HepG2 (cell line): ENCODE data around the gene COASY. TPM values are rescaled to one million over a fixed set of nuclear protein-coding genes. Genes with fewer than 3 reads are reported as not detected.
A peak's percentile ranks its signal among the peaks of the same experiment; 100 is the strongest.

Experiments
- ARNT2 ChIP-seq: sonication (generic); formaldehyde crosslinking; IDR thresholded peaks from 2 replicates; pipeline ENCODE4 v1.8.0; 2022; ENCODE audit warnings: mild to moderate bottlenecking, low read depth, missing genetic modification reagents, moderate library complexity
- ATAD3A ChIP-seq: sonication (generic); formaldehyde crosslinking; IDR thresholded peaks from 2 replicates; pipeline ENCODE4 v1.4.0; 2020; ENCODE audit warnings: missing genetic modification reagents
- E2F2 ChIP-seq: sonication (generic); formaldehyde crosslinking; IDR thresholded peaks from 2 replicates; pipeline ENCODE4 v1.4.0; 2020; ENCODE audit warnings: missing genetic modification reagents, borderline replicate concordance
- GABPA ChIP-seq, 2 experiments: IDR thresholded peaks; 2 replicates each; pipeline ENCODE4 v1.6.1; 2011 to 2016; ENCODE audit warnings: low read depth in 2 of 2, low read length in 1 of 2, missing biosample characterization in 1 of 2, missing genetic modification characterization in 1 of 2
- GPN1 ChIP-seq: sonication (generic); formaldehyde crosslinking; IDR thresholded peaks from 2 replicates; pipeline ENCODE4 v1.5.1; 2020; ENCODE audit warnings: missing genetic modification reagents, borderline replicate concordance
- HBP1 ChIP-seq: IDR thresholded peaks from 2 replicates; pipeline ENCODE4 v1.6.1; 2016; ENCODE audit warnings: low read depth, control low read depth
- HCFC1 ChIP-seq: fragments of 150-350 bp; IDR thresholded peaks from 2 replicates; pipeline ENCODE4 v1.6.1; 2014; ENCODE audit warnings: low read depth, low read length
- HNF1B ChIP-seq: sonication (generic); formaldehyde crosslinking; IDR thresholded peaks from 2 replicates; pipeline ENCODE4 v1.5.1; 2020; ENCODE audit warnings: mild to moderate bottlenecking, moderate library complexity, missing genetic modification reagents
- KLF11 ChIP-seq: IDR thresholded peaks from 2 replicates; pipeline ENCODE4 v1.6.1; 2016; ENCODE audit warnings: missing compliant biosample characterization
- MTF1 ChIP-seq: sonication (generic); formaldehyde crosslinking; IDR thresholded peaks from 2 replicates; pipeline ENCODE4 v1.5.0; 2020; ENCODE audit warnings: missing genetic modification reagents
- NPAS2 ChIP-seq: sonication (generic); formaldehyde crosslinking; IDR thresholded peaks from 2 replicates; pipeline ENCODE4 v1.8.0; 2022; ENCODE audit warnings: mild to moderate bottlenecking, missing genetic modification reagents, borderline replicate concordance
- POLR2G ChIP-seq: fragments of 200-400 bp; formaldehyde crosslinking; IDR thresholded peaks from 2 replicates; pipeline ENCODE4 v1.6.1; 2018; ENCODE audit warnings: mild to moderate bottlenecking, low read depth, low read length, moderate library complexity
- RBM39 ChIP-seq: fragments of 200-400 bp; formaldehyde crosslinking; IDR thresholded peaks from one replicate; pipeline ENCODE4 v1.6.1; 2018; ENCODE audit warnings: antibody characterized with exemption, mild to moderate bottlenecking, low read depth, low read length; ENCODE audit not compliant: poor library complexity, severe bottlenecking
- SCMH1 ChIP-seq: sonication (generic); formaldehyde crosslinking; IDR thresholded peaks from 2 replicates; pipeline ENCODE4 v1.9.0; 2021; ENCODE audit warnings: missing genetic modification reagents, mild to moderate bottlenecking, borderline replicate concordance
- SNAI1 ChIP-seq: sonication (generic); formaldehyde crosslinking; IDR thresholded peaks from 2 replicates; pipeline ENCODE4 v1.5.0; 2020; ENCODE audit warnings: mild to moderate bottlenecking, missing genetic modification reagents, borderline replicate concordance
- SRSF9 ChIP-seq: fragments of 200-400 bp; formaldehyde crosslinking; IDR thresholded peaks from 2 replicates; pipeline ENCODE4 v1.6.1; 2018; ENCODE audit warnings: borderline replicate concordance, mild to moderate bottlenecking, low read depth, low read length; ENCODE audit not compliant: insufficient read depth, poor library complexity, severe bottlenecking
- TAF1 ChIP-seq: sonication (generic); formaldehyde crosslinking; IDR thresholded peaks from 2 replicates; pipeline ENCODE4 v1.4.0; 2020; ENCODE audit warnings: missing genetic modification reagents
- TBP ChIP-seq: sonication (generic); formaldehyde crosslinking; IDR thresholded peaks from 2 replicates; pipeline ENCODE4 v1.5.0; 2020; ENCODE audit warnings: missing genetic modification reagents
- ZNF20 ChIP-seq: sonication (generic); formaldehyde crosslinking; IDR thresholded peaks from 2 replicates; pipeline ENCODE4 v1.4.0; 2020; ENCODE audit warnings: mild to moderate bottlenecking, moderate library complexity, missing genetic modification reagents
- ZNF225 ChIP-seq: sonication (generic); formaldehyde crosslinking; IDR thresholded peaks from 2 replicates; pipeline ENCODE4 v1.4.0; 2020; ENCODE audit warnings: mild to moderate bottlenecking, missing genetic modification reagents
- ZNF329 ChIP-seq: sonication (generic); formaldehyde crosslinking; IDR thresholded peaks from 2 replicates; pipeline ENCODE4 v1.9.0; 2021; ENCODE audit warnings: low read depth, mild to moderate bottlenecking, missing genetic modification reagents
- ZNF441 ChIP-seq: sonication (generic); formaldehyde crosslinking; IDR thresholded peaks from 2 replicates; pipeline ENCODE4 v1.7.0; 2021; ENCODE audit warnings: missing genetic modification reagents, borderline replicate concordance
- ZNF567 ChIP-seq: sonication (generic); formaldehyde crosslinking; IDR thresholded peaks from 2 replicates; pipeline ENCODE4 v1.8.1; 2023; ENCODE audit warnings: mild to moderate bottlenecking, missing genetic modification reagents, borderline replicate concordance
- ZNF660 ChIP-seq: sonication (generic); formaldehyde crosslinking; IDR thresholded peaks from 2 replicates; pipeline ENCODE4 v1.5.1; 2020; ENCODE audit warnings: mild to moderate bottlenecking, low read depth, missing genetic modification reagents, borderline replicate concordance
- ZSCAN22 ChIP-seq: sonication (generic); formaldehyde crosslinking; IDR thresholded peaks from 2 replicates; pipeline ENCODE4 v1.4.0; 2020; ENCODE audit warnings: mild to moderate bottlenecking, missing genetic modification reagents
- polyA plus RNA-seq, 8 experiments: library from polyadenylated mRNA; depleted of rRNA in 3 of 8; stranded (reverse) in 7 of 8; unstranded in 1 of 8; fragments of >200 nt; fragmentation: Illumina TruSeq in 4 of 8; extraction: Trizol in 4 of 8; gene quantifications; 2 replicates each; pipeline versions ENCODE4 v1.2.1 to v1.2.3, GENCODE V29; 2011 to 2016; ENCODE audit warnings: low read depth in 4 of 8, missing spikeins in 1 of 8, mixed read lengths in 1 of 8; ENCODE audit not compliant: insufficient read depth in 1 of 8
- total RNA-seq, 5 experiments: library from RNA; depleted of rRNA; stranded (reverse); fragments of >200 nt; fragmentation: Illumina TruSeq; extraction: Trizol; gene quantifications; 2 replicates each; pipeline ENCODE4 v1.2.3, GENCODE V29; 2016; ENCODE audit warnings: low read depth in 1 of 5

COASY gene
- total and polyA plus RNA-seq, 2 of the 13 experiments (the other 11 are each of a cell fraction or from before 2014, with no cell fraction given), result 90.7 to 125 TPM

GRCh38 chr17:42536048-42536371 is 25.9 kb upstream of the COASY start, which contains the start of gene NAGLU (continued):
- TF ChIP-seq ATAD3A, result no peak
- no peak for TF ChIP-seq SRSF9
- peak; percentile 89 for TF ChIP-seq POLR2G
- TF ChIP-seq MTF1 (CRISPR knock-in tag), result no peak
- TF ChIP-seq ZNF567 (CRISPR knock-in tag), result 0 out of 2 replicates have a peak, but pooled peaks have one; percentile 4
- no peak for TF ChIP-seq TBP (CRISPR knock-in tag)
- TF ChIP-seq ZNF660 (CRISPR knock-in tag), result no peak
- TF ChIP-seq RBM39, result no peak
- TF ChIP-seq ZSCAN22 (CRISPR knock-in tag), result no peak
- no peak; the same call in 1 of the 2 replicates for TF ChIP-seq ZNF329 (CRISPR knock-in tag)
- TF ChIP-seq GABPA (IDR thresholded peaks at IDR 0.05; ENCODE audit: low read depth, low read length), result no peak
- TF ChIP-seq GABPA (CRISPR knock-in tag; IDR thresholded peaks at IDR 0.05; ENCODE audit: low read depth), result peak; percentile 75
- TF ChIP-seq HBP1 (CRISPR knock-in tag), result no peak
- peak; percentile 44; the same call in 1 of the 2 replicates for TF ChIP-seq KLF11 (CRISPR knock-in tag)
- TF ChIP-seq TAF1, result peak; percentile 69; the same call in 1 of the 2 replicates
- no peak; the same call in 1 of the 2 replicates for TF ChIP-seq ZNF441
- TF ChIP-seq ARNT2 (CRISPR knock-in tag), result peak; percentile 84; the same call in 1 of the 2 replicates
- no peak; the same call in 1 of the 2 replicates for TF ChIP-seq HCFC1
- TF ChIP-seq HNF1B (CRISPR knock-in tag), result no peak
- TF ChIP-seq SCMH1 (CRISPR knock-in tag), result no peak
- no peak for TF ChIP-seq ZNF20
- TF ChIP-seq GPN1 (CRISPR knock-in tag), result no peak
- peak; percentile 69; the same call in 1 of the 2 replicates for TF ChIP-seq ZNF225 (CRISPR knock-in tag)
- TF ChIP-seq SNAI1 (CRISPR knock-in tag), result no peak
- TF ChIP-seq E2F2 (CRISPR knock-in tag), result peak; percentile 75; the same call in 1 of the 2 replicates
- TF ChIP-seq NPAS2 (CRISPR knock-in tag), result no peak
